IMR-90 (cell line): ENCODE data around the gene NTM. TPM values are rescaled to one million over a fixed set of nuclear protein-coding genes. Genes with fewer than 3 reads are reported as not detected.

Experiments used
- ATAC-seq: fragments of 200-7000 bp; cut with Tn5 transposase; 2 replicates; pipeline ENCODE4 v1.9.1; 2020; ENCODE audit warnings: low read depth, mild to moderate bottlenecking, moderate library complexity
- BruUV-seq: library from RNA; stranded (reverse); fragments of 400-500 nt; replicated peaks from 2 replicates; lab custom pipeline; 2021; lab: Mats Ljungman, UMichigan
- CTCF ChIA-PET: fragments of 300-600 bp; formaldehyde crosslinking; extraction: SDS; loops from one replicate; lab custom pipeline; 2021; ENCODE audit warnings: antibody characterized with exemption; lab: Yijun Ruan, JAX
- POLR2A ChIA-PET: fragments of 300-600 bp; sonication (Branson Sonifier 250); formaldehyde crosslinking; loops from one replicate; lab custom pipeline; 2022; ENCODE audit warnings: antibody characterized with exemption; ENCODE audit not compliant: unreplicated experiment; lab: Charles Lee
- DNase-seq: peaks from one replicate; pipeline ENCODE4 v3.0.0; 2013
- H2AFZ ChIP-seq: replicated peaks from 2 replicates; pipeline ENCODE3; 2013; ENCODE audit warnings: low read length, mild to moderate bottlenecking; ENCODE audit not compliant: poor library complexity
- H2AK5ac ChIP-seq: 2 replicates; pipeline ENCODE4 v1.6.1; 2013; ENCODE audit warnings: low read depth, low read length, inconsistent platforms
- H2AK9ac ChIP-seq: replicated peaks from 2 replicates; pipeline ENCODE3; 2013; ENCODE audit warnings: mild to moderate bottlenecking, low read depth, low read length, moderate library complexity; ENCODE audit not compliant: poor library complexity
- H2BK120ac ChIP-seq: 2 replicates; pipeline ENCODE4 v1.6.1; 2013; ENCODE audit warnings: low read depth, low read length, inconsistent platforms
- H2BK15ac ChIP-seq: 3 replicates; pipeline ENCODE4 v1.6.1; 2013; ENCODE audit warnings: low read depth, low read length, inconsistent platforms
- H2BK20ac ChIP-seq: 2 replicates; pipeline ENCODE4 v1.6.1; 2013; ENCODE audit warnings: low read depth, mild to moderate bottlenecking, inconsistent platforms, low read length, moderate library complexity
- H2BK5ac ChIP-seq: 2 replicates; pipeline ENCODE4 v1.6.1; 2013; ENCODE audit warnings: mild to moderate bottlenecking, low read depth, low read length, inconsistent platforms; ENCODE audit not compliant: poor library complexity, severe bottlenecking
- H3K14ac ChIP-seq: replicated peaks from 2 replicates; pipeline ENCODE4 v1.6.1; 2013; ENCODE audit warnings: low read depth, low read length, inconsistent platforms
- H3K18ac ChIP-seq: 2 replicates; pipeline ENCODE4 v1.6.1; 2013; ENCODE audit warnings: low read depth, low read length, control low read depth
- H3K23ac ChIP-seq: 2 replicates; pipeline ENCODE4 v1.6.1; 2013; ENCODE audit warnings: low read depth, low read length, inconsistent platforms
- H3K27ac ChIP-seq: 2 replicates; pipeline ENCODE4 v1.5.1; 2013; ENCODE audit warnings: mild to moderate bottlenecking, control low read depth, low read length; ENCODE audit not compliant: insufficient read depth
- H3K27me3 ChIP-seq: 2 replicates; pipeline ENCODE4 v1.6.1; 2013; ENCODE audit warnings: low read length; ENCODE audit not compliant: control insufficient read depth, insufficient read depth
- H3K36me3 ChIP-seq: 2 replicates; pipeline ENCODE4 v1.6.1; 2013; ENCODE audit warnings: low read length, mixed read lengths; ENCODE audit not compliant: control insufficient read depth, insufficient read depth
- H3K4ac ChIP-seq: 2 replicates; pipeline ENCODE4 v1.6.1; 2013; ENCODE audit warnings: low read depth, low read length, inconsistent platforms
- H3K4me1 ChIP-seq: 2 replicates; pipeline ENCODE4 v1.6.1; 2013; ENCODE audit warnings: low read length, mixed read lengths; ENCODE audit not compliant: control insufficient read depth, insufficient read depth
- H3K4me2 ChIP-seq: 2 replicates; pipeline ENCODE4 v1.6.1; 2013; ENCODE audit warnings: low read depth, mild to moderate bottlenecking, control low read depth, low read length, moderate library complexity
- H3K4me3 ChIP-seq: 2 replicates; pipeline ENCODE4 v1.5.1; 2013; ENCODE audit warnings: low read depth, mild to moderate bottlenecking, control low read depth, low read length, moderate library complexity; ENCODE audit not compliant: insufficient read depth
- H3K56ac ChIP-seq: 2 replicates; pipeline ENCODE4 v1.6.1; 2013; ENCODE audit warnings: low read length, inconsistent platforms; ENCODE audit not compliant: insufficient read depth; ENCODE audit errors: extremely low read depth
- H3K79me1 ChIP-seq, 2 experiments: 2 replicates each; pipeline ENCODE4 v1.6.1; 2013; ENCODE audit warnings: low read length in 2 of 2, inconsistent platforms in 1 of 2, low read depth in 1 of 2
- H3K9ac ChIP-seq: 2 replicates; pipeline ENCODE4 v1.6.1; 2013; ENCODE audit warnings: low read depth, low read length, control low read depth
- H3K9me1 ChIP-seq: 2 replicates; pipeline ENCODE4 v1.6.1; 2013; ENCODE audit warnings: low read length, inconsistent platforms; ENCODE audit not compliant: insufficient read depth
- H3K9me3 ChIP-seq: 2 replicates; pipeline ENCODE4 v1.6.1; 2013; ENCODE audit warnings: low read length; ENCODE audit not compliant: control insufficient read depth, insufficient read depth
- H4K20me1 ChIP-seq: 2 replicates; pipeline ENCODE4 v1.6.1; 2013; ENCODE audit warnings: low read length, inconsistent platforms; ENCODE audit not compliant: insufficient read depth
- H4K5ac ChIP-seq: 2 replicates; pipeline ENCODE4 v1.6.1; 2013; ENCODE audit warnings: mild to moderate bottlenecking, low read depth, low read length, control low read depth
- H4K8ac ChIP-seq, 2 experiments: 2 replicates each; pipeline ENCODE4 v1.6.1; 2013; ENCODE audit warnings: low read depth in 2 of 2, low read length in 2 of 2, control low read depth in 1 of 2, inconsistent platforms in 1 of 2
- H4K91ac ChIP-seq: 2 replicates; pipeline ENCODE4 v1.6.1; 2013; ENCODE audit warnings: low read depth, low read length, inconsistent platforms; ENCODE audit not compliant: insufficient read depth
- BHLHE40 ChIP-seq: fragments of 150-350 bp; IDR thresholded peaks from 2 replicates; pipeline ENCODE4 v1.6.1; 2016; ENCODE audit warnings: mild to moderate bottlenecking, low read depth, low read length
- CEBPB ChIP-seq: IDR thresholded peaks from 2 replicates; pipeline ENCODE4 v1.6.1; 2012; ENCODE audit warnings: low read depth, low read length, improper control_type of control experiment
- CHD1 ChIP-seq: IDR thresholded peaks from 2 replicates; pipeline ENCODE4 v1.6.1; 2012; ENCODE audit warnings: low read depth, low read length, improper control_type of control experiment
- CTCF ChIP-seq: conservative IDR thresholded peaks from 2 replicates; pipeline ENCODE4 v1.5.1; 2012; ENCODE audit warnings: mild to moderate bottlenecking, low read depth, low read length, improper control_type of control experiment
- ELK1 ChIP-seq: fragments of 150-350 bp; IDR thresholded peaks from 2 replicates; pipeline ENCODE4 v1.6.1; 2016; ENCODE audit warnings: low read depth, mild to moderate bottlenecking, low read length, moderate library complexity, borderline replicate concordance
- FOS ChIP-seq: fragments of 150-350 bp; IDR thresholded peaks from 2 replicates; pipeline ENCODE4 v1.6.1; 2016; ENCODE audit warnings: low read depth, low read length
- MAFK ChIP-seq: IDR thresholded peaks from 2 replicates; pipeline ENCODE4 v1.6.1; 2012; ENCODE audit warnings: low read depth, low read length, improper control_type of control experiment
- MAZ ChIP-seq: IDR thresholded peaks from 2 replicates; pipeline ENCODE4 v1.6.1; 2012; ENCODE audit warnings: low read depth, mild to moderate bottlenecking, low read length, improper control_type of control experiment, moderate library complexity, borderline replicate concordance
- MXI1 ChIP-seq: IDR thresholded peaks from 2 replicates; pipeline ENCODE4 v1.6.1; 2012; ENCODE audit warnings: low read depth, mild to moderate bottlenecking, low read length, moderate library complexity, borderline replicate concordance
- NFE2L2 ChIP-seq: fragments of 150-350 bp; IDR thresholded peaks from 2 replicates; pipeline ENCODE4 v1.6.1; 2016; ENCODE audit warnings: low read depth, mild to moderate bottlenecking, low read length
- POLR2A ChIP-seq: IDR thresholded peaks from 2 replicates; pipeline ENCODE4 v1.6.1; 2012; ENCODE audit warnings: mild to moderate bottlenecking, low read depth, low read length
- RAD21 ChIP-seq: IDR thresholded peaks from 2 replicates; pipeline ENCODE4 v1.6.1; 2012; ENCODE audit warnings: low read length, improper control_type of control experiment
- RCOR1 ChIP-seq: IDR thresholded peaks from 2 replicates; pipeline ENCODE4 v1.6.1; 2012; ENCODE audit warnings: mild to moderate bottlenecking, low read length, improper control_type of control experiment; ENCODE audit not compliant: insufficient replicate concordance
- RFX5 ChIP-seq: IDR thresholded peaks from 2 replicates; pipeline ENCODE4 v1.8.0; 2012; ENCODE audit warnings: low read depth, mild to moderate bottlenecking, low read length, moderate library complexity
- SMC3 ChIP-seq: fragments of 150-350 bp; IDR thresholded peaks from 2 replicates; pipeline ENCODE4 v1.6.1; 2016; ENCODE audit warnings: low read depth, mild to moderate bottlenecking, antibody characterized with exemption, low read length, moderate library complexity
- USF2 ChIP-seq: fragments of 150-350 bp; IDR thresholded peaks from 2 replicates; pipeline ENCODE4 v1.6.1; 2017; ENCODE audit warnings: mild to moderate bottlenecking, antibody characterized with exemption, low read length, low read depth
- WGBS, 2 experiments: methylation state at CpG; one replicate each; pipeline versions ENCODE4 v1.1.5 to v1.1.7; 2013; ENCODE audit warnings: missing lambda C conversion rate in 2 of 2; ENCODE audit not compliant: insufficient read length in 1 of 2; ENCODE audit errors: extremely low coverage in 2 of 2; 5-methylcytosine and 5-hydroxymethylcytosine counted together
- dilution Hi-C: fragments of 300-500 bp; cut with HindIII; formaldehyde crosslinking; loops from one replicate; pipeline ENCODE4 v1.14.3; 2018; ENCODE audit warnings: low sequenced_read_pairs; ENCODE audit not compliant: unreplicated experiment
- in situ Hi-C: fragments of 300-500 bp; cut with MboI; formaldehyde crosslinking; loops from 3 replicates; pipeline ENCODE4 v1.14.3; 2019; ENCODE audit warnings: low sequenced_read_pairs, inconsistent platforms, mixed read lengths
- intact Hi-C: fragments of 100-400 bp; cut with micrococcal nuclease; formaldehyde crosslinking; loops from 2 replicates; pipeline ENCODE4 v1.10.0; 2022
- polyA plus RNA-seq, 3 experiments: library from polyadenylated mRNA; depleted of rRNA; stranded (reverse); fragments of >200 nt; gene quantifications; 2 replicates each; pipeline ENCODE4 v1.2.3, GENCODE V29; 2012; ENCODE audit warnings: low replicate concordance in 1 of 3
- total RNA-seq: library from RNA; depleted of rRNA; stranded (reverse); fragments of >200 nt; gene quantifications from 2 replicates; pipeline ENCODE4 v1.2.3, GENCODE V29; 2012

The NTM gene
- total and polyA plus RNA-seq, 2 of the 4 experiments (the other 2 are of a cell fraction): 19.5 to 25.5 TPM

GRCh38 chr11:132205496-132205895, 835.1 kb downstream of the NTM start:
- H3K4me3 ChIP-seq: no peak overlapping the region
- no peak overlapping the region for H4K8ac ChIP-seq
- no peak overlapping the region for H2BK120ac ChIP-seq
- no peak overlapping the region for H2AK5ac ChIP-seq
- H3K56ac ChIP-seq: no peak overlapping the region
- POLR2A ChIA-PET: interaction anchor here (0.6 kb wide), 1 partner anchor 549 kb away, joined by 3 read pairs; no protein-coding TSS in a partner anchor
- no peak for TF ChIP-seq RFX5
- no peak for TF ChIP-seq ELK1
- TF ChIP-seq USF2: no peak
- TF ChIP-seq MAFK: no peak
- TF ChIP-seq CTCF: no peak
- TF ChIP-seq BHLHE40: no peak
- TF ChIP-seq SMC3: no peak
- TF ChIP-seq MXI1: no peak
- TF ChIP-seq MAZ: no peak
- no peak for TF ChIP-seq FOS
- no peak for TF ChIP-seq RCOR1
- TF ChIP-seq CHD1: no peak
- no peak for TF ChIP-seq POLR2A
- TF ChIP-seq CEBPB: no peak
- no peak for TF ChIP-seq RAD21
- no peak for TF ChIP-seq NFE2L2
- dilution Hi-C loops (no loop called here), intact Hi-C loops (no loop called here), in situ Hi-C loops (no loop called here)
- H2BK20ac ChIP-seq: no peak overlapping the region
- CTCF ChIA-PET: no interaction called here
- H4K91ac ChIP-seq: no peak overlapping the region
- no peak overlapping the region for H3K18ac ChIP-seq
- peaks cover 4% of the 10 kb centered on the region for H3K9me1 ChIP-seq
- BruUV-seq: no TSS peak
- no peak overlapping the region for H2BK5ac ChIP-seq
- ATAC-seq (no peak), DNase-seq (no peak)
- no peak overlapping the region for H2AFZ ChIP-seq
- H4K20me1 ChIP-seq: no peaks in the 10 kb centered on the region
- 89% methylated on average over 1 of the region's 3 CpGs; no CpG with 5 or more reads in 1 of the 2 experiments for WGBS, 2 experiments
- no peak overlapping the region for H3K9ac ChIP-seq
- H3K4me2 ChIP-seq: no peak overlapping the region
- H3K9me3 ChIP-seq: no peaks in the 10 kb centered on the region
- H3K27ac ChIP-seq: no peak overlapping the region
- H3K14ac ChIP-seq: no peak overlapping the region
- no peak overlapping the region for H2BK15ac ChIP-seq
- no peak overlapping the region for H3K23ac ChIP-seq
- no peak overlapping the region for H2AK9ac ChIP-seq
- H4K5ac ChIP-seq: no peak overlapping the region
- H3K36me3 ChIP-seq: no peaks in the 10 kb centered on the region
- H3K4me1 ChIP-seq: no peaks in the 10 kb centered on the region
- no peaks in the 10 kb centered on the region for H3K27me3 ChIP-seq
- no peaks in the 10 kb centered on the region for H3K79me1 ChIP-seq
- H3K4ac ChIP-seq: no peak overlapping the region
